M059J (cell line): ENCODE data around the gene MDH2. TPM values are rescaled to one million over a fixed set of nuclear protein-coding genes. Genes with fewer than 3 reads are reported as not detected.
"Not testable (repeated sequence)": the region's sequence is repeated elsewhere in the genome, so short reads cannot be mapped to it uniquely, and the experiment has no call there.

Experiments used
- DNase-seq: peaks from one replicate; pipeline ENCODE4 v3.0.0-alpha.2; 2012; ENCODE audit warnings: low read depth
- total RNA-seq: library from RNA; depleted of rRNA; stranded (reverse); fragments of >200 nt; shearing (Covaris generic); gene quantifications from 2 replicates; pipeline ENCODE4 v1.2.3, GENCODE V29; 2014; rRNA removed

Gene MDH2
- total RNA-seq, 1 experiment from 2014 or later = 117 TPM

GRCh38 chr7:76108540-76109233, 60.8 kb downstream of the MDH2 start:
- DNase-seq = peak; percentile 23

DNA sequence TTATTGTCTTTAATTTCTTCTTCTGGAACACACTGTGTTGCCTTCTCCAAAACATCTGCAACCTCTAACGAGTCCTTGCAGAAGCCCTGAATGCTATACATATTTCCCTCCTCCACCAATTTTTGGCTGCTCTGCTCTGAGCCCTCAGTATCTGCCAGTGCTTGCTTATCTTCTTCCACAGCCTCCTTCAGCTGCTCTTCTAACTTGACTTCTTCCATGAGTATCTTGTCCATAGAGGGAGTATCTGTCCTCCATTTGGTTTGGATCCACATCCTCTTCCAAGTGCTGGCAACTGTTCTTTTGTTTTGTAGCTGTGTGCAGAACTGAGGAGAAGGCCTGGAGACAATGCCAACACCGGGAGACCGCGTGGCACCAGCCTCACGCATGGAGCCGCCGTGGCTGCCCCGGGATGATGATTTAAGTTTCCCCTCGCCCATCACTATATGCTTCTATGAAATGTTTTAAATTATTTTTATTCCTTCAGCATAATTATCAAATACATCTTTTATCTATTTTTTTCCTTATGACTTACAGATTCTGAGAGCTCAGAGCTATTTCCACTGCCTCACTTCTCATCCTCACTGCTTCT, 65.2 kb downstream of the MDH2 start:
- not testable (repeated sequence) for DNase-seq

DNA sequence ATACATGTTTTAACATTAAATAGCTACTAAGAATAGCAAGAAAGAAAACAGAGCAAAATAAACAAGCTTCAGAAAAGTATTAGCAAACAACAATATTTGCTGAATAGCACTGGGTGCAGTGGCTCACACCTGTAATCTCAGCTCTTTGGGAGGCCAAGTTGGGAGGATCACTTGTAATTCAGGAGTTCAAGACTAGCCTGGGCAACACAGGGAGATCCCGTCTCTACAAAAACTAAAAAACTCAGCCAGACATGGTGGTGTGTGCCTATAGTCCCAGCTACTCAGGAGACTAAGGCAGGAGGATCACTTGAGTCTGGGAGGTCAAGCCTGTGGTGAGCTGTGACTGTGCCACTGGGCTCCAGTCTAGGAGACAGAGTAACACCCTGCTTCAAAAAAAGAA, 66.8 kb downstream of the MDH2 start:
- DNase-seq = not testable (repeated sequence)

Other genes with a start within 250 kb of the MDH2 start
- gene CCL24, start 234.3 kb upstream of the MDH2 start, total RNA-seq = not detected in 2 replicates
- gene RHBDD2, start 169.1 kb upstream of the MDH2 start, total RNA-seq = 81.8 and 92.7 TPM in 2 replicates
- 56.8 and 90.1 TPM in 2 replicates for gene POR, start 133.0 kb upstream of the MDH2 start, total RNA-seq
- gene TMEM120A, start 53.5 kb upstream of the MDH2 start, total RNA-seq = 15.7 and 19.6 TPM in 2 replicates
- gene STYXL1, start 106 bp upstream of the MDH2 start, total RNA-seq = 69.8 and 77.7 TPM in 2 replicates
- gene SRRM3, start 153.8 kb downstream of the MDH2 start, total RNA-seq = 0.27 and 0.39 TPM in 2 replicates